ENCODE measurements around the gene ARMC2. TPM values are rescaled to one million over a fixed set of nuclear protein-coding genes. Genes with fewer than 3 reads are reported as not detected.

Gene ARMC2
- total RNA-seq, 1 donor from 2014 or later = 2.9 TPM

- no peak for DNase-seq (ENCODE audit: low spot score)
- H3K4me3 Mint-ChIP-seq = no peak overlapping the region
- TF ChIP-seq, protein P1, sequence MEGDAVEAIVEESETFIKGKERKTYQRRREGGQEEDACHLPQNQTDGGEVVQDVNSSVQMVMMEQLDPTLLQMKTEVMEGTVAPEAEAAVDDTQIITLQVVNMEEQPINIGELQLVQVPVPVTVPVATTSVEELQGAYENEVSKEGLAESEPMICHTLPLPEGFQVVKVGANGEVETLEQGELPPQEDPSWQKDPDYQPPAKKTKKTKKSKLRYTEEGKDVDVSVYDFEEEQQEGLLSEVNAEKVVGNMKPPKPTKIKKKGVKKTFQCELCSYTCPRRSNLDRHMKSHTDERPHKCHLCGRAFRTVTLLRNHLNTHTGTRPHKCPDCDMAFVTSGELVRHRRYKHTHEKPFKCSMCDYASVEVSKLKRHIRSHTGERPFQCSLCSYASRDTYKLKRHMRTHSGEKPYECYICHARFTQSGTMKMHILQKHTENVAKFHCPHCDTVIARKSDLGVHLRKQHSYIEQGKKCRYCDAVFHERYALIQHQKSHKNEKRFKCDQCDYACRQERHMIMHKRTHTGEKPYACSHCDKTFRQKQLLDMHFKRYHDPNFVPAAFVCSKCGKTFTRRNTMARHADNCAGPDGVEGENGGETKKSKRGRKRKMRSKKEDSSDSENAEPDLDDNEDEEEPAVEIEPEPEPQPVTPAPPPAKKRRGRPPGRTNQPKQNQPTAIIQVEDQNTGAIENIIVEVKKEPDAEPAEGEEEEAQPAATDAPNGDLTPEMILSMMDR (IDR thresholded peaks at IDR 0.05) = no peak
- no peak for TF ChIP-seq EZH2phosphoT487 (IDR thresholded peaks at IDR 0.05)
- TF ChIP-seq EZH2 (IDR thresholded peaks at IDR 0.05) = no peak
- Histone ChIP-seq H3K9me3 (ENCODE audit: low read depth) (no peaks in the 10 kb centered on the region), H3K27ac (no peak overlapping the region), H3K9ac (no peak overlapping the region), H3K36me3 (no peaks in the 10 kb centered on the region), H2AFZ (replicated peaks) (no peak overlapping the region), H4K20me1 (ENCODE audit: low read depth) (no peaks in the 10 kb centered on the region), H3K27me3 (no peaks in the 10 kb centered on the region), H3K4me2 (no peak overlapping the region), H3K79me2 (ENCODE audit: low read depth) (no peaks in the 10 kb centered on the region), H3K4me3 (no peak overlapping the region), H3K4me1 (no peaks in the 10 kb centered on the region), H3F3A (ENCODE audit: low read depth) (no peaks in the 10 kb centered on the region)
- no peaks in the 10 kb centered on the region for H3K4me1 Mint-ChIP-seq
- H3K27ac Mint-ChIP-seq = no peak overlapping the region
- H3K27me3 Mint-ChIP-seq (ENCODE audit: insufficient read depth, low read depth) = no peaks in the 10 kb centered on the region
- no peaks in the 10 kb centered on the region for H3K9me3 Mint-ChIP-seq
- peaks cover 10% of the 10 kb centered on the region for H3K36me3 Mint-ChIP-seq
Observed at GRCh38 chr6:108987156-108987555, 138.9 kb downstream of the ARMC2 start.

- Histone ChIP-seq H4K20me1 (ENCODE audit: low read depth) (no peaks in the 10 kb centered on the region), H3K9ac (no peak overlapping the region), H3K4me1 (no peaks in the 10 kb centered on the region), H3K79me2 (ENCODE audit: low read depth) (no peaks in the 10 kb centered on the region), H3K27ac (no peak overlapping the region), H3K4me3 (no peak overlapping the region), H3K36me3 (peaks cover 8% of the 10 kb centered on the region), H2AFZ (replicated peaks) (no peak overlapping the region), H3F3A (ENCODE audit: low read depth) (no peaks in the 10 kb centered on the region), H3K4me2 (no peak overlapping the region), H3K27me3 (no peaks in the 10 kb centered on the region), H3K9me3 (ENCODE audit: low read depth) (no peaks in the 10 kb centered on the region)
- Mint-ChIP-seq H3K27me3 (ENCODE audit: insufficient read depth, low read depth) (no peaks in the 10 kb centered on the region), H3K4me3 (no peak overlapping the region), H3K36me3 (peaks cover 10% of the 10 kb centered on the region), H3K4me1 (no peaks in the 10 kb centered on the region), H3K9me3 (no peaks in the 10 kb centered on the region), H3K27ac (no peak overlapping the region)
- no peak for DNase-seq (ENCODE audit: low spot score)
- TF ChIP-seq EZH2phosphoT487 (IDR thresholded peaks at IDR 0.05) = no peak
- no peak for TF ChIP-seq EZH2 (IDR thresholded peaks at IDR 0.05)
- TF ChIP-seq, protein P1 (IDR thresholded peaks at IDR 0.05) = no peak
Observed at GRCh38 chr6:108988296-108988695, 140.1 kb downstream of the ARMC2 start.

DNA sequence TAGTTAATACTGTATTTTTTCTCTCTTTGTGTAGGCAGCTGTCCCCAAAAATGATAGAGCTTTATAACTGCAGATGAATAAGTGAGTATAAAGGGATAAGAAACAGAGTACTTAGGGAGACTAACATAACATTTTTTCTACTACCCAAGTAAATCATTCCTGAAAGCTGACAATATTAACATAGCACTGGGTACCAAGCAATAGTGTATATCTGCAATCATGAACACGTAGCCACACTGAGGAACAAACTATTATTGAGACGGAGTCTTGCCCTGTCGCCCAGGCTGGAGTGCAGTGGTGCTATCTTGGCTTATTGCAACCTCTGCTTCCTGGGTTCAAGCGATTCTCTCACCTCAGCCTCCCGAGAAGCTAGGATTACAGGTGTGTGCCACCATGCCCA is 140.5 kb downstream of the ARMC2 start:
- Histone ChIP-seq H3K4me1 (no peaks in the 10 kb centered on the region), H3K36me3 (peaks cover 10% of the 10 kb centered on the region), H3F3A (ENCODE audit: low read depth) (no peaks in the 10 kb centered on the region), H3K4me2 (no peak overlapping the region), H3K9me3 (ENCODE audit: low read depth) (no peaks in the 10 kb centered on the region), H2AFZ (replicated peaks) (no peak overlapping the region), H4K20me1 (ENCODE audit: low read depth) (no peaks in the 10 kb centered on the region), H3K27me3 (no peaks in the 10 kb centered on the region), H3K27ac (no peak overlapping the region), H3K9ac (no peak overlapping the region), H3K79me2 (ENCODE audit: low read depth) (no peaks in the 10 kb centered on the region), H3K4me3 (no peak overlapping the region)
- no peak overlapping the region for H3K4me3 Mint-ChIP-seq
- no peak overlapping the region for H3K27ac Mint-ChIP-seq
- no peak for TF ChIP-seq EZH2phosphoT487 (IDR thresholded peaks at IDR 0.05)
- TF ChIP-seq, protein P1 (IDR thresholded peaks at IDR 0.05) = no peak
- TF ChIP-seq EZH2 (IDR thresholded peaks at IDR 0.05) = no peak
- H3K36me3 Mint-ChIP-seq = peaks cover 10% of the 10 kb centered on the region
- no peaks in the 10 kb centered on the region for H3K27me3 Mint-ChIP-seq (ENCODE audit: insufficient read depth, low read depth)
- no peaks in the 10 kb centered on the region for H3K9me3 Mint-ChIP-seq
- no peak for DNase-seq (ENCODE audit: low spot score)
- no peaks in the 10 kb centered on the region for H3K4me1 Mint-ChIP-seq
